ENCODE data around the gene ARIH2.

DNA sequence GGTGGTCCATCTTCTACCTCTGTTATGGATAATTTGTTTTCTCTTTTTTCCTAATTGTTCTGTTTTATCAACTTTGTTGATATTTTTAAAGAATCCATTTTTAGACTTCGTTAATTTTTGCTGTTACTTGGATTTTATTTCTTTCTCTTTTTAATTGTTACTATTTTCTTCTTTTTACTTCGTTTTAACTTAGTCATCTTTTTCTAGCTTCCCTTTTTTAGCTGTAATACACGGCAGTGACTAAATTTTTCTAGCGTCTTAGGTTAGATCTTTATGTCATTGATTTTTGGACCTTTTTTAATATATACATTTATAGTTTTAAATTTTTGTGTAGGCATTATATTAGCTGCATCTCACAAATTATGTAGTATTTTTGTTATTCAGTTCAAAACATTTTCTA is 33.1 kb downstream of the ARIH2 start:
- TF ChIP-seq, protein P1, sequence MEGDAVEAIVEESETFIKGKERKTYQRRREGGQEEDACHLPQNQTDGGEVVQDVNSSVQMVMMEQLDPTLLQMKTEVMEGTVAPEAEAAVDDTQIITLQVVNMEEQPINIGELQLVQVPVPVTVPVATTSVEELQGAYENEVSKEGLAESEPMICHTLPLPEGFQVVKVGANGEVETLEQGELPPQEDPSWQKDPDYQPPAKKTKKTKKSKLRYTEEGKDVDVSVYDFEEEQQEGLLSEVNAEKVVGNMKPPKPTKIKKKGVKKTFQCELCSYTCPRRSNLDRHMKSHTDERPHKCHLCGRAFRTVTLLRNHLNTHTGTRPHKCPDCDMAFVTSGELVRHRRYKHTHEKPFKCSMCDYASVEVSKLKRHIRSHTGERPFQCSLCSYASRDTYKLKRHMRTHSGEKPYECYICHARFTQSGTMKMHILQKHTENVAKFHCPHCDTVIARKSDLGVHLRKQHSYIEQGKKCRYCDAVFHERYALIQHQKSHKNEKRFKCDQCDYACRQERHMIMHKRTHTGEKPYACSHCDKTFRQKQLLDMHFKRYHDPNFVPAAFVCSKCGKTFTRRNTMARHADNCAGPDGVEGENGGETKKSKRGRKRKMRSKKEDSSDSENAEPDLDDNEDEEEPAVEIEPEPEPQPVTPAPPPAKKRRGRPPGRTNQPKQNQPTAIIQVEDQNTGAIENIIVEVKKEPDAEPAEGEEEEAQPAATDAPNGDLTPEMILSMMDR (IDR thresholded peaks at IDR 0.05): no peak
- TF ChIP-seq POLR2AphosphoS5 (IDR thresholded peaks at IDR 0.05) (no peak), EP300 (IDR thresholded peaks at IDR 0.05) (no peak), POLR2A (IDR thresholded peaks at IDR 0.05) (no peak)
